Neural progenitor cell (in vitro differentiated cells): ENCODE measurements around the gene ZIC4.

Experiments
- EZH2phosphoT487 ChIP-seq: fragments of 200-600 bp; sonication (generic); IDR thresholded peaks from 2 replicates; pipeline ENCODE4 v1.6.1; 2017; ENCODE audit warnings: antibody characterized with exemption
- TF ChIP-seq, protein P1 (sequence below): fragments of 200-600 bp; sonication (generic); IDR thresholded peaks from 2 replicates; pipeline ENCODE4 v1.5.1; 2017; ENCODE audit warnings: antibody characterized with exemption, mild to moderate bottlenecking

DNA sequence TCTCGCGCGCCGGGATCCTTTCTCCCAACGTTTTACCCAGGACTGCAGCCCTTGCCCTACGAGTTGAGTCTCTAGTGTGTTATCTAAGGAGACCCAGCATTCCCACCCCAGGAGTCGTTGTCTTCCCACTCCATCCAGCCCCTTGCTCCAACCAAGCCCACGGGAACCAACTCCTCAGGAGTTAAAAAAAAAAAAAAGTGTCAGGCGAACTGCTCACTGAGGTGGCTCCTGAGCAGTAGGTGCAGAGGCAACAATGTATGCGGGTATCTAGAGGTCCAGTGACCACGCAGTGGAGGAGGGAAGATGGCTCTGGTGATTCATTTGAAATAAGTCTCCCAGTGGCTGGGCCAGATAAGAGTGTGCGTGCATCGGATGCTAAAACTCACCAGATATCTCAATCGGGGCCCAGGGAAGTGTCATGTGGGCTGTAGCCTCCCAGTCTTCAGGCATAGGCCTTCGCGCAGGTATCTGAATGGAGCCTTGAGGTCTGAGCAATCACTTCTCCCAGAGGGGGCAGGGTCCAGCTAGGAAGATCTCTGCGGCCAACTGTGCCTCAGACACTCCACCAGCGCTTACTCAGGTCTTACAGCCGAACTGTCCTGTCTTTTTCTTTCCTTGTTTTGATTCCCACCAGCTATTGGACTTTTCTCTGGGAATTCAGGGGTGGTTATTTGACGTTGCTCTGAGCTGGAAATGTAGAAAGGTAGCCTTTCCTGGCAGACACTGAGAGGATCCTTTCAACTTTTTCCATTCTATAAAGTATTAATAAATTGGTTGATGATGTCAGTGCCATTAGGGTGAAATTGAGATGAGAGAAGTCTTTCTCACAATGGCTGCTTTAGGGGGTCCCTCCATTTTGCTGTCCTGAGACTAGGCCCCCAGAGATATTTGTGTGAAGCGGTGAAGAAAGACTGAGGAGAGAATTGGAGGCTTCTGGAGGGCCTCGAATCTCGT, 21.0 kb downstream of the ZIC4 start:
- TF ChIP-seq, protein P1, sequence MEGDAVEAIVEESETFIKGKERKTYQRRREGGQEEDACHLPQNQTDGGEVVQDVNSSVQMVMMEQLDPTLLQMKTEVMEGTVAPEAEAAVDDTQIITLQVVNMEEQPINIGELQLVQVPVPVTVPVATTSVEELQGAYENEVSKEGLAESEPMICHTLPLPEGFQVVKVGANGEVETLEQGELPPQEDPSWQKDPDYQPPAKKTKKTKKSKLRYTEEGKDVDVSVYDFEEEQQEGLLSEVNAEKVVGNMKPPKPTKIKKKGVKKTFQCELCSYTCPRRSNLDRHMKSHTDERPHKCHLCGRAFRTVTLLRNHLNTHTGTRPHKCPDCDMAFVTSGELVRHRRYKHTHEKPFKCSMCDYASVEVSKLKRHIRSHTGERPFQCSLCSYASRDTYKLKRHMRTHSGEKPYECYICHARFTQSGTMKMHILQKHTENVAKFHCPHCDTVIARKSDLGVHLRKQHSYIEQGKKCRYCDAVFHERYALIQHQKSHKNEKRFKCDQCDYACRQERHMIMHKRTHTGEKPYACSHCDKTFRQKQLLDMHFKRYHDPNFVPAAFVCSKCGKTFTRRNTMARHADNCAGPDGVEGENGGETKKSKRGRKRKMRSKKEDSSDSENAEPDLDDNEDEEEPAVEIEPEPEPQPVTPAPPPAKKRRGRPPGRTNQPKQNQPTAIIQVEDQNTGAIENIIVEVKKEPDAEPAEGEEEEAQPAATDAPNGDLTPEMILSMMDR = no peak
- TF ChIP-seq EZH2phosphoT487 = peak; percentile 12
